GM23248 (cell line): ENCODE data around the gene ARHGAP25. TPM values are rescaled to one million over a fixed set of nuclear protein-coding genes. Genes with fewer than 3 reads are reported as not detected.

ENCODE experiments used
- DNase-seq: peaks from one replicate; pipeline ENCODE4 v3.0.0-alpha.2; 2015
- H2AFZ ChIP-seq: fragments of 200-600 bp; sonication (generic); 2 replicates; pipeline ENCODE4 v1.6.1; 2016; ENCODE audit warnings: antibody characterized with exemption
- H3F3A ChIP-seq: fragments of 200-600 bp; sonication (generic); 2 replicates; pipeline ENCODE4 v1.6.1; 2016; ENCODE audit warnings: mild to moderate bottlenecking, antibody characterized with exemption, mixed run types; ENCODE audit not compliant: insufficient read depth
- H3K27ac ChIP-seq: fragments of 200-600 bp; sonication (generic); 2 replicates; pipeline ENCODE4 v1.5.1; 2016; ENCODE audit warnings: mild to moderate bottlenecking
- H3K27me3 ChIP-seq: fragments of 200-600 bp; sonication (generic); replicated peaks from 2 replicates; pipeline ENCODE4 v1.6.1; 2016; ENCODE audit warnings: mild to moderate bottlenecking; ENCODE audit not compliant: insufficient read depth
- H3K36me3 ChIP-seq: fragments of 200-600 bp; sonication (generic); 2 replicates; pipeline ENCODE4 v1.6.1; 2016; ENCODE audit warnings: low read depth, mild to moderate bottlenecking
- H3K4me1 ChIP-seq: fragments of 200-600 bp; sonication (generic); 2 replicates; pipeline ENCODE4 v1.6.1; 2016; ENCODE audit warnings: mild to moderate bottlenecking; ENCODE audit not compliant: insufficient read depth
- H3K4me2 ChIP-seq: fragments of 200-600 bp; sonication (generic); one replicate; pipeline ENCODE4 v1.6.1; 2016; ENCODE audit warnings: mild to moderate bottlenecking; ENCODE audit not compliant: unreplicated experiment
- H3K4me3 ChIP-seq: fragments of 200-600 bp; sonication (generic); 2 replicates; pipeline ENCODE4 v1.5.1; 2016; ENCODE audit warnings: mild to moderate bottlenecking
- H3K79me2 ChIP-seq: fragments of 200-600 bp; sonication (generic); 2 replicates; pipeline ENCODE4 v1.6.1; 2016; ENCODE audit warnings: mild to moderate bottlenecking; ENCODE audit not compliant: insufficient read depth
- H3K9ac ChIP-seq: fragments of 200-600 bp; sonication (generic); 2 replicates; pipeline ENCODE4 v1.6.1; 2016; ENCODE audit warnings: mild to moderate bottlenecking
- H3K9me2 ChIP-seq: fragments of 200-600 bp; sonication (generic); 2 replicates; pipeline ENCODE4 v1.6.1; 2016; ENCODE audit warnings: mixed run types, mild to moderate bottlenecking, moderate library complexity; ENCODE audit not compliant: insufficient read depth
- H3K9me3 ChIP-seq: fragments of 200-600 bp; sonication (generic); one replicate; pipeline ENCODE4 v1.6.1; 2017; ENCODE audit warnings: low read depth
- H4K20me1 ChIP-seq: fragments of 200-600 bp; sonication (generic); 2 replicates; pipeline ENCODE4 v1.6.0; 2016; ENCODE audit not compliant: insufficient read depth
- EZH2 ChIP-seq: fragments of 200-600 bp; sonication (generic); IDR thresholded peaks from 2 replicates; pipeline ENCODE4 v1.6.1; 2018; ENCODE audit warnings: antibody characterized with exemption, mild to moderate bottlenecking; ENCODE audit not compliant: insufficient read depth, poor library complexity, severe bottlenecking
- EZH2phosphoT487 ChIP-seq: fragments of 200-600 bp; sonication (generic); IDR thresholded peaks from 2 replicates; pipeline ENCODE4 v1.6.1; 2018; ENCODE audit warnings: antibody characterized with exemption, moderate library complexity, mild to moderate bottlenecking, low read depth; ENCODE audit not compliant: insufficient read depth
- WGBS, 2 experiments: methylation state at CpG; one replicate each; pipeline ENCODE4 v1.1.6; 2015 to 2017; ENCODE audit warnings: low lambda C conversion rate in 2 of 2, low coverage in 1 of 2; ENCODE audit errors: missing lambda C conversion rate in 2 of 2; 5-methylcytosine and 5-hydroxymethylcytosine counted together
- in situ Hi-C: fragments of 300-500 bp; cut with MboI; formaldehyde crosslinking; loops from 2 replicates; pipeline ENCODE4 v1.15.0; 2020
- polyA plus RNA-seq: library from polyadenylated mRNA; unstranded; fragments of >200 nt; fragmentation: Nextera tagmentation; extraction: Ambion mirVana; gene quantifications from 2 replicates; pipeline ENCODE4 v1.2.1, GENCODE V29; 2016
- total RNA-seq: library from RNA; depleted of rRNA; stranded (reverse); fragments of >200 nt; shearing (Covaris generic); gene quantifications from 2 replicates; pipeline ENCODE4 v1.2.3, GENCODE V29; 2014

Gene ARHGAP25
- total and polyA plus RNA-seq, 2 experiments from 2014 or later: not detected

GRCh38 chr2:68769586-68770270 is 35.1 kb downstream of the ARHGAP25 start:
- no peak for TF ChIP-seq EZH2
- TF ChIP-seq EZH2phosphoT487: no peak
- in situ Hi-C loops: no loop called here
- H3K4me2 ChIP-seq: no peak overlapping the region

GRCh38 chr2:68770271-68771111 is 35.9 kb downstream of the ARHGAP25 start:
- no peaks in the 10 kb centered on the region for H3F3A ChIP-seq
- H2AFZ ChIP-seq: no peak overlapping the region
- TF ChIP-seq EZH2phosphoT487: no peak
- H3K9me3 ChIP-seq: no peaks in the 10 kb centered on the region
- H3K79me2 ChIP-seq: no peaks in the 10 kb centered on the region
- no peaks in the 10 kb centered on the region for H3K9me2 ChIP-seq
- no peak overlapping the region for H3K9ac ChIP-seq
- DNase-seq: no peak
- H3K4me3 ChIP-seq: no peak overlapping the region
- no peak overlapping the region for H3K4me2 ChIP-seq
- H3K27me3 ChIP-seq: peaks cover 5% of the 10 kb centered on the region; the same call in 1 of the 2 replicates
- WGBS, 2 experiments: 52 to 53% methylated on average over 6 of the region's 6 CpGs
- H3K27ac ChIP-seq: no peak overlapping the region
- H3K4me1 ChIP-seq: no peaks in the 10 kb centered on the region
- no peaks in the 10 kb centered on the region for H3K36me3 ChIP-seq
- no peaks in the 10 kb centered on the region for H4K20me1 ChIP-seq
- in situ Hi-C loops: no loop called here

More at GRCh38 chr2:68769586-68770270, 35.1 kb downstream of the ARHGAP25 start:
- no peak overlapping the region for H2AFZ ChIP-seq
- no peaks in the 10 kb centered on the region for H3K79me2 ChIP-seq
- no peaks in the 10 kb centered on the region for H4K20me1 ChIP-seq
- H3F3A ChIP-seq: no peaks in the 10 kb centered on the region
- H3K9me2 ChIP-seq: no peaks in the 10 kb centered on the region
- no peak overlapping the region for H3K9ac ChIP-seq
- H3K36me3 ChIP-seq: no peaks in the 10 kb centered on the region
- no peak overlapping the region for H3K27ac ChIP-seq
- H3K4me1 ChIP-seq: no peaks in the 10 kb centered on the region
- DNase-seq: no peak
- H3K9me3 ChIP-seq: no peaks in the 10 kb centered on the region
- H3K27me3 ChIP-seq: peaks cover 5% of the 10 kb centered on the region; the same call in 1 of the 2 replicates
- H3K4me3 ChIP-seq: no peak overlapping the region
- WGBS, 2 experiments: 78 to 79% methylated on average over 6 of the region's 6 CpGs

GRCh38 chr2:68771211-68771751 is 36.7 kb downstream of the ARHGAP25 start:
- Histone ChIP-seq H3K27me3 (peaks cover 5% of the 10 kb centered on the region; the same call in 1 of the 2 replicates), H3K9me3 (no peaks in the 10 kb centered on the region), H4K20me1 (no peaks in the 10 kb centered on the region), H3K27ac (no peak overlapping the region), H3F3A (no peaks in the 10 kb centered on the region), H3K9me2 (no peaks in the 10 kb centered on the region), H2AFZ (no peak overlapping the region), H3K4me1 (no peaks in the 10 kb centered on the region), H3K4me3 (no peak overlapping the region), H3K79me2 (no peaks in the 10 kb centered on the region), H3K36me3 (no peaks in the 10 kb centered on the region), H3K9ac (no peak overlapping the region), H3K4me2 (no peak overlapping the region)
- 76 to 89% methylated on average over 3 of the region's 3 CpGs for WGBS, 2 experiments
- in situ Hi-C loops: no loop called here
- no peak for TF ChIP-seq EZH2
- TF ChIP-seq EZH2phosphoT487: no peak
- DNase-seq: no peak

- Histone ChIP-seq H3K9ac (no peak overlapping the region), H3K4me2 (no peak overlapping the region), H3K4me3 (no peak overlapping the region), H4K20me1 (no peaks in the 10 kb centered on the region), H3K9me3 (no peaks in the 10 kb centered on the region), H3K36me3 (no peaks in the 10 kb centered on the region), H3K4me1 (no peaks in the 10 kb centered on the region), H2AFZ (no peak overlapping the region), H3F3A (no peaks in the 10 kb centered on the region), H3K27ac (no peak overlapping the region), H3K9me2 (no peaks in the 10 kb centered on the region), H3K27me3 (peaks cover 5% of the 10 kb centered on the region; the same call in 1 of the 2 replicates), H3K79me2 (no peaks in the 10 kb centered on the region)
- TF ChIP-seq EZH2phosphoT487: no peak
- no peak for TF ChIP-seq EZH2
- no peak for DNase-seq
- WGBS, 2 experiments: 69 to 81% methylated on average over 2 of the region's 2 CpGs
- in situ Hi-C loops: no loop called here
Observed at GRCh38 chr2:68772109-68772508, 37.5 kb downstream of the ARHGAP25 start.
